ENCODE results near the gene SOX6.

Gene SOX6

GRCh38 chr11:16322190-16322589, 34.2 kb downstream of the SOX6 start:
- H3K36me3 ChIP-seq (replicated peaks; ENCODE audit: insufficient read depth, low read length) = no peaks in the 10 kb centered on the region
- H3K9me2 ChIP-seq (replicated peaks; ENCODE audit: insufficient read depth, low read length) = no peaks in the 10 kb centered on the region
- no peaks in the 10 kb centered on the region for H3K79me2 ChIP-seq (ENCODE audit: low read length)
- no peaks in the 10 kb centered on the region for H4K20me1 ChIP-seq (ENCODE audit: insufficient read depth, low read length)
- DNase-seq = no peak
- no peak overlapping the region for H3K27ac ChIP-seq (ENCODE audit: low read length)
- H3F3A ChIP-seq (ENCODE audit: insufficient read depth, low read length) = no peaks in the 10 kb centered on the region
- no peaks in the 10 kb centered on the region for H3K9me3 ChIP-seq (replicated peaks; ENCODE audit: insufficient read depth, low read length)
- no peak overlapping the region for H3K4me2 ChIP-seq (ENCODE audit: low read depth, low read length)
- no peak for TF ChIP-seq EZH2phosphoT487 (IDR thresholded peaks at IDR 0.05; ENCODE audit: low read length)
- TF ChIP-seq EZH2 (optimal IDR thresholded peaks at IDR 0.05; ENCODE audit: low read depth, low read length) = no peak
- no peak for TF ChIP-seq CTCF (IDR thresholded peaks at IDR 0.05; ENCODE audit: low read length)
- no peaks in the 10 kb centered on the region for H3K27me3 ChIP-seq (replicated peaks; ENCODE audit: insufficient read depth, low read length)
- H2AFZ ChIP-seq (ENCODE audit: low read length) = no peak overlapping the region
- H3K4me1 ChIP-seq (ENCODE audit: low read length) = no peaks in the 10 kb centered on the region
- no peak overlapping the region for H3K4me3 ChIP-seq (ENCODE audit: low read length)
- no peak overlapping the region for H3K9ac ChIP-seq (ENCODE audit: low read length)

- Histone ChIP-seq H2AFZ (ENCODE audit: low read length) (no peak overlapping the region), H3K9me3 (replicated peaks; ENCODE audit: insufficient read depth, low read length) (no peaks in the 10 kb centered on the region), H3K27me3 (replicated peaks; ENCODE audit: insufficient read depth, low read length) (no peaks in the 10 kb centered on the region), H3F3A (ENCODE audit: insufficient read depth, low read length) (no peaks in the 10 kb centered on the region), H3K9ac (ENCODE audit: low read length) (no peak overlapping the region), H3K4me1 (ENCODE audit: low read length) (no peaks in the 10 kb centered on the region), H3K4me2 (ENCODE audit: low read depth, low read length) (no peak overlapping the region), H3K79me2 (ENCODE audit: low read length) (no peaks in the 10 kb centered on the region), H4K20me1 (ENCODE audit: insufficient read depth, low read length) (no peaks in the 10 kb centered on the region), H3K27ac (ENCODE audit: low read length) (no peak overlapping the region), H3K9me2 (replicated peaks; ENCODE audit: insufficient read depth, low read length) (no peaks in the 10 kb centered on the region), H3K36me3 (replicated peaks; ENCODE audit: insufficient read depth, low read length) (no peaks in the 10 kb centered on the region), H3K4me3 (ENCODE audit: low read length) (no peak overlapping the region)
- DNase-seq = no peak
- TF ChIP-seq CTCF (IDR thresholded peaks at IDR 0.05; ENCODE audit: low read length) (no peak), EZH2phosphoT487 (IDR thresholded peaks at IDR 0.05; ENCODE audit: low read length) (no peak)
Measured at GRCh38 chr11:16321148-16321547, 35.2 kb downstream of the SOX6 start.

GRCh38 chr11:16318320-16318719, 38.0 kb downstream of the SOX6 start:
- Histone ChIP-seq H3K4me3 (ENCODE audit: low read length) (no peak overlapping the region), H3K9me2 (replicated peaks; ENCODE audit: insufficient read depth, low read length) (no peaks in the 10 kb centered on the region), H3K79me2 (ENCODE audit: low read length) (no peaks in the 10 kb centered on the region), H3K27ac (ENCODE audit: low read length) (no peak overlapping the region), H4K20me1 (ENCODE audit: insufficient read depth, low read length) (no peaks in the 10 kb centered on the region), H3K9me3 (replicated peaks; ENCODE audit: insufficient read depth, low read length) (no peaks in the 10 kb centered on the region), H3K4me1 (ENCODE audit: low read length) (no peaks in the 10 kb centered on the region), H3F3A (ENCODE audit: insufficient read depth, low read length) (no peaks in the 10 kb centered on the region), H3K9ac (ENCODE audit: low read length) (no peak overlapping the region), H2AFZ (ENCODE audit: low read length) (no peak overlapping the region), H3K36me3 (replicated peaks; ENCODE audit: insufficient read depth, low read length) (no peaks in the 10 kb centered on the region), H3K4me2 (ENCODE audit: low read depth, low read length) (no peak overlapping the region), H3K27me3 (replicated peaks; ENCODE audit: insufficient read depth, low read length) (no peaks in the 10 kb centered on the region)
- DNase-seq = no peak
- TF ChIP-seq EZH2phosphoT487 (IDR thresholded peaks at IDR 0.05; ENCODE audit: low read length) = no peak
- TF ChIP-seq CTCF (IDR thresholded peaks at IDR 0.05; ENCODE audit: low read length) = no peak
- no peak for TF ChIP-seq EZH2 (optimal IDR thresholded peaks at IDR 0.05; ENCODE audit: low read depth, low read length)

Data from MM.1S (cell line).